Mononuclear cell (primary cell): ENCODE measurements around the gene HIC1. TPM values are rescaled to one million over a fixed set of nuclear protein-coding genes. Genes with fewer than 3 reads are reported as not detected.
A peak's percentile ranks its signal among the peaks of the same experiment; 100 is the strongest.

Source experiments
- H3K27me3 ChIP-seq: 2 replicates; pipeline ENCODE4 v1.6.0; 2011; ENCODE audit warnings: low read length, control low read depth; ENCODE audit not compliant: insufficient read depth
- H3K4me1 ChIP-seq: 2 replicates; pipeline ENCODE4 v1.5.1; 2011; ENCODE audit warnings: mild to moderate bottlenecking, low read length, control low read depth; ENCODE audit not compliant: insufficient read depth
- H3K4me3 ChIP-seq: 2 replicates; pipeline ENCODE4 v1.5.1; 2011; ENCODE audit warnings: mild to moderate bottlenecking, low read length, moderate library complexity
- H3K9me3 ChIP-seq: 2 replicates; pipeline ENCODE4 v1.5.1; 2011; ENCODE audit warnings: low read depth, mild to moderate bottlenecking, control low read depth, low read length
- total RNA-seq: library from RNA; depleted of rRNA; stranded (reverse); fragments of >200 nt; gene quantifications from one replicate; pipeline ENCODE4 v1.2.3, GENCODE V29; 2012

HIC1 gene
- total RNA-seq, 1 donor, result 16.4 TPM

DNA sequence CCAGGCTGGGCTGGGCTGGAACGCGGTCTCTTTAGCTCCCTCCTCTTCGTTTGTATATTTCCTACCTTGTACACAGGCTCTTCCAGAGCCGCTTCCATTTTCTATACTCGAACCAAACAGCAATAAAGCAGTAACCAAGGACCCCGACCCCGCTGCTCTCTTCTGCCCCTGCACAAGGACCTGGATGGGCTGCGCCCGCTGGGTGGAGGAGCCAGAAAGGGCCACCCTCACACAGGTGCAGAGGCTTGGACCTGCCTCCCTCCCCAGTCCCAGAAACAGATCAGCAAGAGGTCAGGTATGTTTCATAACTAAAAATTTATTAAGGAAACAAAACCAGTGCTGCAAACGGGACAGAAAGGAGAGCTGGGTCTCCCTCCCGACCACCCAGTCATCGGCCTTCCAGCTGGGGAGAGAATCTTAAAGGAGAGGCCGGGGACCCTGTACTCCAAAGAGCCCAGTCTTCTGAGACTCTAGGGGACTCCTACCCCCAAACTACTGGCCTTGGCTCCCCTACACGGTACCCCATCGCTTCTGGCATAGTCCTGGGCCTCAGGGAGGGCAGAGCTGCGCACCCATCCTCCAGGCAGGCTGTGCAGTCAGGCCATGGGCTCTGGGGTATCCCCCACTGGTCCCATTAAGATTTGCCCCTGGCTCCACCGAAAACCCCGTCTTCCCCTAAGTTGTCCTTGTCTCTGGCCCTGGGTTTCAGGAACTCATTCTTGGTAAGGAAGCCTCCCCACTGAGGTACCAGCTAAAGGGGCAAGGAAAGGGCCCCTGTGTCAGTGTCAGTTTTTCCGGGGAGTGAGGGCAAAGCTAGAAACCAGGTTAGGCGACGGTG is 4.9 kb downstream of the HIC1 start:
- H3K4me1 ChIP-seq, result peaks cover 57% of the 10 kb centered on the region
- H3K27me3 ChIP-seq, result peaks cover 12% of the 10 kb centered on the region
- peak overlapping the region; percentile 12 for H3K4me3 ChIP-seq

DNA sequence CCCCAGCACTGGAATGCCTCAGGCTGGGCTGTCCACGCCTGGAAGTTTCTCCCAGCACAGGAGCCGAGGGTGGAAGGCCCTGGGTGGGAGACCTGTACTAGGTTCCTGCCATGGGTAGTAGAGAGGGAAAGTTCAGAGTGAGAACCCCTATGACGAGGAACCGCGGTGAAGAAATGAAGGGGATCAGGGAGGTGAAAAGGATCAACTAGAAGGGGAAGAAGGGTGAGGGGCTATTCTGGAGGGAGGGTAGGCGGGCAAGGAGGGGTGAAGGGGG is 5.4 kb downstream of the HIC1 start:
- Histone ChIP-seq H3K9me3 (no peaks in the 10 kb centered on the region), H3K4me3 (no peak overlapping the region), H3K27me3 (peaks cover 12% of the 10 kb centered on the region), H3K4me1 (peaks cover 55% of the 10 kb centered on the region)

More for the DNA sequence above, 4.9 kb downstream of the HIC1 start:
- no peaks in the 10 kb centered on the region for H3K9me3 ChIP-seq

- Histone ChIP-seq H3K9me3 (no peaks in the 10 kb centered on the region), H3K27me3 (peaks cover 12% of the 10 kb centered on the region), H3K4me1 (peaks cover 53% of the 10 kb centered on the region), H3K4me3 (no peak overlapping the region)
Observed at GRCh38 chr17:2060681-2061440, 6.0 kb downstream of the HIC1 start.

DNA sequence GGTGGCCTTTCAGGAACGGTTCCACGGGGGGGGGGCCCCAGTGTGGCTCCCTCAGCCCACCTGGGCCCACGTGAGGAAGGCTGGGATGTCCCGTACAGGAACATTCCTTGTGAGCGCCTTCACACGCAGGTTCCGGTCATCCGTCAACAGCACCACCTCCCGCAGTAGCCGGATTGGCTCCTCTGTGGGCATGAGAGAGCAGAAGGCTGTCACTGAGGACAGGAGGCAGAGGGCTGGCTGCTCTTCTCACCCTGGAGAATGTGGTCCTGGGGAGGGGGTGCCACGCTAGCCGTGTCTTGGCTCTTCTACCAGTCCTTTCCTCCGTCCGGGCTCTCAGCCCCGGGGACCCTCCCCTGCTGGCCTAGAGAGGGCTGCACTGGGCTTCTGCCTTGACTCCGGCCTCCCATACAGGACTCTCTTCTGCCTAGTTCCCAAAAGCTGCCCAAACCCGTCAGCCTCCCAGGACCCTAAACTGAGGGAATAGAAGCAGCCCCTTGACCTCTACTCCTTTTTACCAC is 6.6 kb downstream of the HIC1 start:
- Histone ChIP-seq H3K4me3 (no peak overlapping the region), H3K4me1 (peaks cover 47% of the 10 kb centered on the region), H3K27me3 (peaks cover 9% of the 10 kb centered on the region), H3K9me3 (no peaks in the 10 kb centered on the region)

- H3K4me1 ChIP-seq, result peaks cover 36% of the 10 kb centered on the region
- H3K27me3 ChIP-seq, result peaks cover 6% of the 10 kb centered on the region
Observed at GRCh38 chr17:2062571-2063183, 7.8 kb downstream of the HIC1 start.

DNA sequence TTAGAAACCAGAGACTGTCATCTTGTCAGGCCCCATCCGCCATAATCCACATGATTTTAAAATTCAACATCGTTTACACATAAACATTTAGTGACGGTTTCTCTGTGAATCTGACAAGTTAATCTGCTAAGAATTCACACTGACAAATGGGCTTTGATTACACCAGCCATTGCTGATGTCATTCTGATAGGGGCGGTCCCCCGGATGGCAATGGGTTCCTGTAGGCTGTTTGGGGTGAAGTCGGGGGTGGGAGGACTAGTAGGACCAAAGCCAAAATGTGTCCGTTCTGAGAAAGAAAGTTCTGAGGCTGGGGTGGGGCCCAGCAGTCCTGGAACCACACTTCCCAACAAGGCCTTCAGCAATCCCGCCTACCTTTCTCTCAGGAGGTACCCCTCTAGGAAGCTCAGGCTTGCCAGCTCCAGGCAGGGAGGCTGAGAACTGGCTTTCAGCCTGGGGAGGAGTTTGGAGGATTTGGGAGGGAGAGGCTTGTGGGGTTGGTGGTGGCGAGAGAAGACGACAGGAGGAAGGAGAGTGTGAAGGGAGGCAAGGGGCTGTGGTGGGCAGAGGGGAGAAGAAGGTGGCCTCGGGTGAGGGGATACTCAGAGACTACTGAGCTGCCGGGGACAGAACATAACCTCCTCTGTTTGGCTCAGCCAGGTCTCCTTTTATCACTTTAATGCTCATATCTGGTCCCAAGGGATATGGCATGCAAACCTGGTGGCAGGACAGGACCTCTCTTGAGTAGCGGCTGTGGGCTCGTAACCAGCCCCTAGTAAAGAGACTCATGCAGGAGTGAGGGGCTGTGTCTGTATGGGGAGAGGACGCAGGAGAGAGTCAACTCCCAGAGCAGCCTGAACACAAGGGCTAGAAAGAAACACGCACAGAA is 8.6 kb downstream of the HIC1 start:
- Histone ChIP-seq H3K4me1 (peaks cover 28% of the 10 kb centered on the region), H3K27me3 (no peaks in the 10 kb centered on the region), H3K9me3 (no peaks in the 10 kb centered on the region), H3K4me3 (no peak overlapping the region)

More at GRCh38 chr17:2062571-2063183, 7.8 kb downstream of the HIC1 start:
- Histone ChIP-seq H3K4me3 (no peak overlapping the region), H3K9me3 (no peaks in the 10 kb centered on the region)

DNA sequence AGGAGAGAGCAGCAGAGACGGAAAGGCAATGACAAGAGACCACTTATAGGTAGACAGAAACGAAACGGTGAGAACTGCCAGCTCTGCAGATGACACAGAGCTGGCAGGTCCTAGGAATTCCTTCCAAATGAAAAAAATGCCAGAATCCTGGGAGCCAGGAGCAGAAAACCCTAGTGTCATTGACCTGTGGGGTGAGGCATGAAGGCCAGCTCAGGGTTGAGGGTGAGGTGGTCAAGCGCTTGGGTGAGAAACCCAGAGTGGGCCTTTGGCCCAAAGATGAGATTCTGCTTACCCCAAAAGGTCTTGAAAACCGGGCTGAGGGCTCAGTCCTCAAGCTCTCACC is 9.2 kb downstream of the HIC1 start:
- Histone ChIP-seq H3K27me3 (no peaks in the 10 kb centered on the region), H3K4me1 (peaks cover 22% of the 10 kb centered on the region), H3K4me3 (no peak overlapping the region), H3K9me3 (no peaks in the 10 kb centered on the region)

DNA sequence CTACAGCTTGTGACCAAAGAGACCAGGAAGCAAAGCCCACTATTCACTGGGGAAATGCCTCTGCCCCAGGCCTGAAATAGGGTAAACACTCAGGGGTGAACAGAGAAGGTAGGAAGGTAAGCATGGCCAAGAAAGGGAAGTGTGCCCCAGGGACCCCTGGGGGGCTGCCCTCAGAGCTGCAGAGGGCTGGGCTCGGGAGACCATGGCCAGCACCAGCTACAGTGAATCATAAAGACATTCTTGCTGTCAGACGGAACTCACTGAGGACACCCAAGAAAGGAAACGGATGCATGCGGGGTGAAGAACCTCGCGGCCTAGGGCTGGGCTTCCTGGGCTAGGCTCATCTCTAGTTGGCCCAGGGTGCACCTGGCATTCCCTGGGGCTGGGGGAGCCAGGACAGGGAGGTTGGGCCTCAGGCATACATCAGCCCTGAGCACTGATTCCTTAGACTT is 9.6 kb downstream of the HIC1 start:
- Histone ChIP-seq H3K4me3 (no peak overlapping the region), H3K27me3 (no peaks in the 10 kb centered on the region), H3K4me1 (peaks cover 18% of the 10 kb centered on the region), H3K9me3 (no peaks in the 10 kb centered on the region)

GRCh38 chr17:2064980-2065785 is 10.3 kb downstream of the HIC1 start:
- Histone ChIP-seq H3K9me3 (no peaks in the 10 kb centered on the region), H3K4me1 (peaks cover 11% of the 10 kb centered on the region), H3K4me3 (no peak overlapping the region), H3K27me3 (no peaks in the 10 kb centered on the region)

DNA sequence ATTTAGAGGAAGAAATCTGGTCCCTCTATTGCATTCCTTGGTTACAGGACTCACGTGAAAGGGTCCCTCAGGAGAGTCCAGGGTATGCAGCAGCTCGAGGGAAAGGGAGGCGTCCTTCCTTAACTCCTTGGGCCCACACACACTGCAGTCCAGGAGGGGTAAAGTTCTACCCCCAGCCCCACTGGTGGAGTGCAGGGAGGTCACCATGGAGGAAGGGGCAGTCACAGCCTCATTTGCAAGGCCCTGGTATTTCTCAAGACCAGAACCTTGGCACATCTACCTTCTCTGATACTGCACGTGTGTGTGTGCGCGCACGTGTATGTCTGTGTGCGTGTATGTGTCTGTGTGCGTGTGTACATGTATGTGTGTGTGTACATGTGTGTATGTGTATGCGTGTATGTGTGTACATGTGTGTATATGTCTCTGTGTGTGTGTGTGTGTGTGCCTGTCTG is 11.1 kb downstream of the HIC1 start:
- Histone ChIP-seq H3K4me3 (no peak overlapping the region), H3K4me1 (peaks cover 13% of the 10 kb centered on the region), H3K27me3 (no peaks in the 10 kb centered on the region)

DNA sequence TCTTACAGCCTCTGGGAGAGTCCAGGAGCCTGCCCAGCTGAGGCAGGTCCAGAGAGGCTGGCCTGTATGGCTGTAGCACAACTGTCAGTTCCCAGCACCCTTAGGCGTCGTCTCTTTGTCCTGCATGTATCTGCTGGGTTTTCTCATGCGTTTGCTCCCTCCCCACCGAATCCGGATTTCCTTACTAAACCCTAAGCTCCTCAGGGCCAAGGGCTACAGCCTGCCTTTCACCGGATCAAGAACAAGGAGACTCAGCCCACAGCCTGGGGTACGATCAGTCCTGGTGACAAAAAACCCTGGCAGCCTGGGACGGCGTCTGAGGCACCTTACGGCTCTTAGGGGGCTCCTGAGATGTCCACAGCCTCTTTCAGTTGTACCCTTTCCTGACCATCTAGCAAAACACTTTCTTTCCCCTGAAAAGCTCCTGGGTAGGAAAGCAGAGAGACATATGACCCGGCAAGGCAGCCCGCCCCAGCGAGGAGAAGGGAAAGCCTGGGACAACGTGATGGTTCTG is 12.2 kb downstream of the HIC1 start:
- Histone ChIP-seq H3K4me3 (no peak overlapping the region), H3K4me1 (peaks cover 23% of the 10 kb centered on the region), H3K27me3 (no peaks in the 10 kb centered on the region), H3K9me3 (no peaks in the 10 kb centered on the region)

More for the DNA sequence above, 11.1 kb downstream of the HIC1 start:
- no peaks in the 10 kb centered on the region for H3K9me3 ChIP-seq

- no peaks in the 10 kb centered on the region for H3K27me3 ChIP-seq
- peaks cover 23% of the 10 kb centered on the region for H3K4me1 ChIP-seq
- no peaks in the 10 kb centered on the region for H3K9me3 ChIP-seq
- no peak overlapping the region for H3K4me3 ChIP-seq
Observed at GRCh38 chr17:2067608-2068024, 12.7 kb downstream of the HIC1 start.

DNA sequence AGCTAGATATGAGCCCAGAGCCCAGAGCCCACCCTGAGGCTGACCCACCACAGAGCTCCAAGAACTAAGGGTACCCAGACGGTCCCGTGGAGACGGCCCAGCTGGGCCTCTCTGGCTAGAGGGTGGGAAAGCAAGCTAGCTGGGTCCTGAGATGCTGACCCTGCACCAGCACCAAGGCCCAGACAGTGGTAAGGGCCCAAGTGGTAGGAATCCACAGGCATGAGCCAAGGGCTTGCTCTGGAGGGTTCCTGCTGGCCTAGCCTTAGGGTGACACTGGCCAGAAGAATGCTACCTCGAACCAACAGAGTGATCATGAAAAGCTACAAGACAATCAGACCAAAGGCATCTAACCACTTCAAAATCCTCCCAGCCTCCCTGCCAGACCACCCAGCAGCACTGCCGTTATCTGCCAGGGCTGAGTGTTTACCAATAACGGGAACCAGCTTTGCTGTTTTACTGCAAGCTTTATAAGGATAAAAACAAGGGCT is 13.2 kb downstream of the HIC1 start:
- no peaks in the 10 kb centered on the region for H3K9me3 ChIP-seq
- H3K4me1 ChIP-seq, result peaks cover 23% of the 10 kb centered on the region
- no peaks in the 10 kb centered on the region for H3K27me3 ChIP-seq
- no peak overlapping the region for H3K4me3 ChIP-seq
